Gastrocnemius medialis (tissue), 4 donors: Measurements from ENCODE around the gene COX20. TPM values are rescaled to one million over a fixed set of nuclear protein-coding genes. Genes with fewer than 3 reads are reported as not detected.

Experiments used
- ATAC-seq, 2 donors: fragments of 150-250 bp; one replicate each; pipeline ENCODE4 v1.9.1; 2016
- DNase-seq, 2 donors: peaks; one replicate each; pipeline ENCODE4 v3.0.0-alpha.2; 2019
- H3K27ac ChIP-seq, 4 donors: fragments of 200-600 bp; sonication (generic); 1 replicate in 1 of 4; 2 replicates in 3 of 4; pipeline ENCODE4 v1.5.1; 2016 to 2018; ENCODE audit warnings: mild to moderate bottlenecking in 2 of 4, moderate library complexity in 1 of 4
- H3K27me3 ChIP-seq, 3 donors: fragments of 200-600 bp; sonication (generic) in 2 of 3; 1 replicate in 1 of 3; 2 replicates in 2 of 3; pipeline versions ENCODE4 v1.5.1 to v1.6.0; 2016 to 2019; ENCODE audit warnings: mild to moderate bottlenecking in 1 of 3, moderate library complexity in 1 of 3
- H3K36me3 ChIP-seq, 2 donors: fragments of 200-600 bp; sonication (generic) in 1 of 2; one replicate each; pipeline ENCODE4 v1.5.1; 2017 to 2018
- H3K4me1 ChIP-seq, 2 donors: fragments of 200-600 bp; sonication (generic) in 1 of 2; one replicate each; pipeline ENCODE4 v1.5.1; 2016 to 2017; ENCODE audit warnings: mild to moderate bottlenecking in 2 of 2
- H3K4me3 ChIP-seq, 4 donors: fragments of 200-600 bp; sonication (generic) in 3 of 4; 1 replicate in 1 of 4; 2 replicates in 3 of 4; pipeline ENCODE4 v1.5.1; 2016 to 2019; ENCODE audit warnings: mild to moderate bottlenecking in 2 of 4
- H3K9me3 ChIP-seq, 3 donors: fragments of 200-600 bp; sonication (generic) in 2 of 3; 1 replicate in 1 of 3; 2 replicates in 2 of 3; pipeline ENCODE4 v1.5.1; 2016 to 2019
- POLR2A ChIP-seq, 2 donors: fragments of 450-650 bp; IDR thresholded peaks; one replicate each; pipeline ENCODE4 v1.6.1; 2017; ENCODE audit warnings: antibody characterized with exemption in 2 of 2, mild to moderate bottlenecking in 2 of 2, moderate library complexity in 2 of 2
- in situ Hi-C, 4 donors: fragments of 200-750 bp; cut with MboI; loops; one replicate each; pipeline versions ENCODE4 v1.15.0 to v1.8.0; 2017; ENCODE audit warnings: low sequenced_read_pairs in 4 of 4
- intact Hi-C: fragments of 100-400 bp; cut with DNase I; formaldehyde crosslinking; loops from one replicate; pipeline ENCODE4 v1.15.1; 2023; ENCODE audit warnings: low total_unique reads
- total RNA-seq, 4 donors: library from RNA; depleted of rRNA; stranded (reverse); fragments of >200 nt; gene quantifications; one replicate each; pipeline versions ENCODE4 v1.1.0 to v1.2.3, GENCODE V29; 2016
- TF ChIP-seq, protein P1 (sequence below), 5 experiments: fragments of 450-650 bp in 3 of 5; fragments of 200-600 bp in 2 of 5; sonication (generic) in 2 of 5; IDR thresholded peaks in 4 of 5; conservative IDR thresholded peaks in 1 of 5; 1 replicate in 4 of 5; 2 replicates in 1 of 5; pipeline ENCODE4 v1.5.1; 2016 to 2019; ENCODE audit warnings: antibody characterized with exemption in 5 of 5, mild to moderate bottlenecking in 3 of 5, moderate library complexity in 3 of 5

COX20 gene
- total RNA-seq, 4 donors from 2014 or later, result 22.7 to 72.0 (median 35.4) TPM

DNA sequence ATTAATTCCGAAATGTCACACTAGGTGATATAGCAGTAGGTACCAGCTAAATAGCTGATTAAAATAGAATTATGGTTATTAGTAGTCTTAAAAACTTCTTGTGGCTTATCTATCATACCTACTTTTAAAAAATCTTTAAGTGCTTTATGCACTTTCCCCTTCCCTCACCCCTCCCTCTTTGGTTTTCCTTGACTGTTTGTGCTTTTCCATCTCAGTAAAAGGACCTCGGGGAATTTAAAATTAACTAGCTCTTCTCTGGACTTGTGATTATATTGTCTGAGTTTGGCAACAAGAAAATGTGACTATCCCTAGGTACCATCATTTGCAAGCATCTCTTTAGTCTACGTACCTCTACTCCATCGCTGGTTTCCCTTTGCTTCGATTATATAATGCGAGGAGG lies 11.2 kb downstream of the COX20 start:
- in situ Hi-C loops (loop anchor here in 1 of 4 donors (25.0 kb wide), 1 partner anchor 1584 kb away; the partner anchor contains the start of genes CEP170 and SDCCAG8), intact Hi-C loops (no loop called here)
- H3K4me3 ChIP-seq, result no peak overlapping the region
- DNase-seq (no peak), ATAC-seq (no peak)
- H3K36me3 ChIP-seq, result peaks cover 8 to 96% of the 10 kb centered on the region in 2 donors
- H3K27ac ChIP-seq, result peak overlapping the region in 1 of 4 donors; percentile 35
- H3K4me1 ChIP-seq, result peaks cover 7 to 11% of the 10 kb centered on the region in 2 donors
- TF ChIP-seq, protein P1, sequence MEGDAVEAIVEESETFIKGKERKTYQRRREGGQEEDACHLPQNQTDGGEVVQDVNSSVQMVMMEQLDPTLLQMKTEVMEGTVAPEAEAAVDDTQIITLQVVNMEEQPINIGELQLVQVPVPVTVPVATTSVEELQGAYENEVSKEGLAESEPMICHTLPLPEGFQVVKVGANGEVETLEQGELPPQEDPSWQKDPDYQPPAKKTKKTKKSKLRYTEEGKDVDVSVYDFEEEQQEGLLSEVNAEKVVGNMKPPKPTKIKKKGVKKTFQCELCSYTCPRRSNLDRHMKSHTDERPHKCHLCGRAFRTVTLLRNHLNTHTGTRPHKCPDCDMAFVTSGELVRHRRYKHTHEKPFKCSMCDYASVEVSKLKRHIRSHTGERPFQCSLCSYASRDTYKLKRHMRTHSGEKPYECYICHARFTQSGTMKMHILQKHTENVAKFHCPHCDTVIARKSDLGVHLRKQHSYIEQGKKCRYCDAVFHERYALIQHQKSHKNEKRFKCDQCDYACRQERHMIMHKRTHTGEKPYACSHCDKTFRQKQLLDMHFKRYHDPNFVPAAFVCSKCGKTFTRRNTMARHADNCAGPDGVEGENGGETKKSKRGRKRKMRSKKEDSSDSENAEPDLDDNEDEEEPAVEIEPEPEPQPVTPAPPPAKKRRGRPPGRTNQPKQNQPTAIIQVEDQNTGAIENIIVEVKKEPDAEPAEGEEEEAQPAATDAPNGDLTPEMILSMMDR (IDR thresholded peaks at IDR 0.05 in 4 of 5, conservative IDR thresholded peaks at IDR 0.05 in 1 of 5), result no peak
- TF ChIP-seq POLR2A (IDR thresholded peaks at IDR 0.05), result no peak
- H3K9me3 ChIP-seq, result no peaks in the 10 kb centered on the region
- no peaks in the 10 kb centered on the region for H3K27me3 ChIP-seq

DNA sequence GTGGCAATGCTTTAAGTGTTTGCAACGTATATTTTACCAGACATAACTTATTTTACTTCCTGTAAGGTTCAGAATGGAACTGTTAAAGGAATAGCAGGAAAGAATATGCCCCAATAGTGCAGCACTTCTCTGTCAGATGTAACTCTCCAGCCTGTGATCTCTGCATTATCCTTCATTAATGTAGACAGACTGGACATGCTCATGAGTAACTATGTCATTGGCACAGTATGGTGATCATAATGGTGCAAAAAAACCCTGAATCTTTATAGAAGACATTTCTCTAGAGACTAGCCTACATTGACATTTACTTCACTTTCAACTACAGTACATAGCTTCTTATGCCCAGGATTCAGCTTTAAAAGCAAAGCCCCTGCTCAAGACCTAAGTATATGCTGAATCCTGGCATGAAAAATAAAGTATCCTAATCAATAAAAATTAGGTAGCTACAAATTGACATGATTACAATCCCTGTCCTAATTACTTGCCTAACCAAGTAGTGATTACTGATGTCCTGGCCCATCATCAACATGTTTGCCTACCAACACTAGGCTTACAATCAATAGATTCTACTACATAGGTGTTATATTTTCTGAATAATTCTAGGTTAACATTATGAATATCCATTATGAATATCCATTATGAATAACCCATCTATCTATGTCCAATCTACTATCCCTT lies 13.9 kb downstream of the COX20 start:
- H3K27ac ChIP-seq, result peak overlapping the region in 1 of 4 donors; percentile 37
- no peaks in the 10 kb centered on the region for H3K4me1 ChIP-seq
- no peaks in the 10 kb centered on the region for H3K9me3 ChIP-seq
- H3K36me3 ChIP-seq, result peaks cover 4 to 96% of the 10 kb centered on the region in 2 donors
- TF ChIP-seq, protein P1 (IDR thresholded peaks at IDR 0.05 in 4 of 5, conservative IDR thresholded peaks at IDR 0.05 in 1 of 5), result no peak
- TF ChIP-seq POLR2A (IDR thresholded peaks at IDR 0.05), result no peak
- intact Hi-C loops, result no loop called here
- ATAC-seq, result no peak
- H3K27me3 ChIP-seq, result no peaks in the 10 kb centered on the region
- in situ Hi-C loops, result loop anchor here in 1 of 4 donors (25.0 kb wide), 1 partner anchor 1587 kb away; the partner anchor contains the start of genes CEP170 and SDCCAG8
- no peak overlapping the region for H3K4me3 ChIP-seq
- no peak for DNase-seq

DNA sequence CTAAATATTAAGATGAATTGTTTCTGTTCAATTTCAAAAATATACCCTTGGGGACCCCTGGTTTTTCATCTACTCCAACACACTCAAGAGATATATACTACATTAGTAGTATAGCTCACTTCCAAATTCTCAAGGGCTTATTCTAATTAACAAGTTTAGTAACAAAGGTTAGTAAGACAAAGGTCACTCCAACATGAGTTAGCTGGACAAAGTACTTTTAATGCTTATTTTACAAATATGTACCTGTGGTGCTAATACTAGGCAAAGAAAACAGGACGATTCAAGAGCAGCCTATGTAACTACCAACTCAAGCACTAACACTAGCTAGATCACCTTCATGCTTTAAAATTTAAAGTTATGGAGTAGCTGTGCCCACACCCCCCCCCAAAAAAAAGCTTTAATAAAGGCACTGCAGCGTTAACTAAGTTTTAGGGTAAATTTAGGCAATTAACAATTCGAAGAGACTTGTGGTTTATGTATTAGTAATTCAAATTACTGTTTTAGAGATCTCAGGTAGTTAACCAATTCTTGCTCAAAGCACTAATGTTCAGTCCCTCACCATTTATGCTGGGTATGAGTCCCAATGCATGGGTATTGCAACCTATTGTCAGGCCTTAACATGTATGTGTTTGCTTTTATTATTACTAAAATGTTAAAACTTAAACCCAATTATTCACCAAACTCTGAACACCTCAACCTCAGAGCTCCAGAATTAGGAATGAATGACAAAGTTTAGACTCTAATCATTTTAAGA lies 14.8 kb downstream of the COX20 start:
- Histone ChIP-seq H3K27me3 (no peaks in the 10 kb centered on the region), H3K27ac (peak overlapping the region in 2 of 4 donors; percentile 33 to 37), H3K9me3 (no peaks in the 10 kb centered on the region), H3K36me3 (peaks cover 0 to 96% of the 10 kb centered on the region in 2 donors), H3K4me1 (no peaks in the 10 kb centered on the region), H3K4me3 (no peak overlapping the region)
- in situ Hi-C loops, result loop anchor here in 2 of 4 donors (25.0 kb wide), 2 partner anchors 112 to 1588 kb away; partner anchors contain the start of genes CEP170 (in 1 of the 2) and SDCCAG8 (in 1 of the 2)
- no peak for DNase-seq
- intact Hi-C loops, result no loop called here
- ATAC-seq, result no peak
- TF ChIP-seq, protein P1 (IDR thresholded peaks at IDR 0.05 in 4 of 5, conservative IDR thresholded peaks at IDR 0.05 in 1 of 5), result no peak
- TF ChIP-seq POLR2A (IDR thresholded peaks at IDR 0.05), result no peak

DNA sequence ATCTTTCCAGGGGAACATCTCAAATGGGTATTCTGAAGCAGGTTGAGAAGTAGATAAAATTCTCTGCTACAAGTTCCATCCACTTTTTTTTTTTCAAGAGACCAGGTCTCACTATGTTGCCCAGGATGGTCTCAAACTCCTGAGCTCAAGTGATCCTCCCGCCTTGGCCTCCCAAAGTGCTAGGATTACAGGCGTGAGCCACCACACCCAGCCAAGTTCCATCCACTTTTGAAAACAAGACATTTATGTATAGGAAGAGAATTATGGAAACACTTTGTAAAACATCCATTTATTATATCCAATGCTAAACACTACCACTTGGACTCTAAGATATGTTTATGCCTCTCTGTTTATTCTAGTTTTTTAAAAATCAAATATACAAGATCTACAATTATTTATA lies 15.4 kb downstream of the COX20 start:
- H3K36me3 ChIP-seq, result peaks cover 0 to 96% of the 10 kb centered on the region in 2 donors
- no peaks in the 10 kb centered on the region for H3K27me3 ChIP-seq
- intact Hi-C loops (no loop called here), in situ Hi-C loops (loop anchor here in 2 of 4 donors (25.0 kb wide), 2 partner anchors 111 to 1589 kb away; partner anchors contain the start of genes CEP170 (in 1 of the 2) and SDCCAG8 (in 1 of the 2))
- no peak overlapping the region for H3K4me3 ChIP-seq
- ATAC-seq (no peak), DNase-seq (no peak)
- no peaks in the 10 kb centered on the region for H3K9me3 ChIP-seq
- H3K4me1 ChIP-seq, result peaks cover 0 to 2% of the 10 kb centered on the region in 2 donors
- TF ChIP-seq, protein P1 (IDR thresholded peaks at IDR 0.05 in 4 of 5, conservative IDR thresholded peaks at IDR 0.05 in 1 of 5), result no peak
- no peak for TF ChIP-seq POLR2A (IDR thresholded peaks at IDR 0.05)
- H3K27ac ChIP-seq, result no peak overlapping the region
